Neural progenitor cell (in vitro differentiated cells): ENCODE measurements around the gene ZMYND11.

Source experiments
- EZH2 ChIP-seq: fragments of 200-600 bp; sonication (generic); IDR thresholded peaks from 2 replicates; pipeline ENCODE4 v1.6.1; 2017; ENCODE audit warnings: antibody characterized with exemption, mild to moderate bottlenecking, moderate library complexity
- EZH2phosphoT487 ChIP-seq: fragments of 200-600 bp; sonication (generic); IDR thresholded peaks from 2 replicates; pipeline ENCODE4 v1.6.1; 2017; ENCODE audit warnings: antibody characterized with exemption
- TF ChIP-seq, protein P1 (sequence below): fragments of 200-600 bp; sonication (generic); IDR thresholded peaks from 2 replicates; pipeline ENCODE4 v1.5.1; 2017; ENCODE audit warnings: antibody characterized with exemption, mild to moderate bottlenecking

- TF ChIP-seq, protein P1, sequence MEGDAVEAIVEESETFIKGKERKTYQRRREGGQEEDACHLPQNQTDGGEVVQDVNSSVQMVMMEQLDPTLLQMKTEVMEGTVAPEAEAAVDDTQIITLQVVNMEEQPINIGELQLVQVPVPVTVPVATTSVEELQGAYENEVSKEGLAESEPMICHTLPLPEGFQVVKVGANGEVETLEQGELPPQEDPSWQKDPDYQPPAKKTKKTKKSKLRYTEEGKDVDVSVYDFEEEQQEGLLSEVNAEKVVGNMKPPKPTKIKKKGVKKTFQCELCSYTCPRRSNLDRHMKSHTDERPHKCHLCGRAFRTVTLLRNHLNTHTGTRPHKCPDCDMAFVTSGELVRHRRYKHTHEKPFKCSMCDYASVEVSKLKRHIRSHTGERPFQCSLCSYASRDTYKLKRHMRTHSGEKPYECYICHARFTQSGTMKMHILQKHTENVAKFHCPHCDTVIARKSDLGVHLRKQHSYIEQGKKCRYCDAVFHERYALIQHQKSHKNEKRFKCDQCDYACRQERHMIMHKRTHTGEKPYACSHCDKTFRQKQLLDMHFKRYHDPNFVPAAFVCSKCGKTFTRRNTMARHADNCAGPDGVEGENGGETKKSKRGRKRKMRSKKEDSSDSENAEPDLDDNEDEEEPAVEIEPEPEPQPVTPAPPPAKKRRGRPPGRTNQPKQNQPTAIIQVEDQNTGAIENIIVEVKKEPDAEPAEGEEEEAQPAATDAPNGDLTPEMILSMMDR = no peak
- TF ChIP-seq EZH2phosphoT487 (no peak), EZH2 (no peak)
Measured at GRCh38 chr10:275680-276079, 140.4 kb downstream of the ZMYND11 start.
